ENCODE data around the gene MAT2A.

DNA sequence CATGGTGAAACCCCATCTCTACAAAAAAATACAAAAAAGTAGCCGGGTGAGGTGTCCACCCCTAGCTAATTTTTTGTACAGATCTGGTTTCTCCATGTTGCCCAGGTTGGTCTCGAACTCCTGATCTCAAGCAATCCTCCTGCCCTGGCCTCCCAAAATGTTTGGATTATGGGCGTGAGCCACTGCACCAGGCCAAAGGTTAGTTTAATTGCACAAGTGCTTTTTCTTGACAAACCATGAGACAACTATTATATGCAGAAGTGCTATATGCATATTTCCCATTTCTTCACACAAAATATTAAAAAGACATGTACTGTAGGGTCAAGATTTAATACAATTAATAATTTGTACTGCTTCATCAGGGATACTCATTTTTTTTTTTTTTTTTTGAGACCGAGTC, 27.3 kb downstream of the MAT2A start:
- TF ChIP-seq, protein P1, sequence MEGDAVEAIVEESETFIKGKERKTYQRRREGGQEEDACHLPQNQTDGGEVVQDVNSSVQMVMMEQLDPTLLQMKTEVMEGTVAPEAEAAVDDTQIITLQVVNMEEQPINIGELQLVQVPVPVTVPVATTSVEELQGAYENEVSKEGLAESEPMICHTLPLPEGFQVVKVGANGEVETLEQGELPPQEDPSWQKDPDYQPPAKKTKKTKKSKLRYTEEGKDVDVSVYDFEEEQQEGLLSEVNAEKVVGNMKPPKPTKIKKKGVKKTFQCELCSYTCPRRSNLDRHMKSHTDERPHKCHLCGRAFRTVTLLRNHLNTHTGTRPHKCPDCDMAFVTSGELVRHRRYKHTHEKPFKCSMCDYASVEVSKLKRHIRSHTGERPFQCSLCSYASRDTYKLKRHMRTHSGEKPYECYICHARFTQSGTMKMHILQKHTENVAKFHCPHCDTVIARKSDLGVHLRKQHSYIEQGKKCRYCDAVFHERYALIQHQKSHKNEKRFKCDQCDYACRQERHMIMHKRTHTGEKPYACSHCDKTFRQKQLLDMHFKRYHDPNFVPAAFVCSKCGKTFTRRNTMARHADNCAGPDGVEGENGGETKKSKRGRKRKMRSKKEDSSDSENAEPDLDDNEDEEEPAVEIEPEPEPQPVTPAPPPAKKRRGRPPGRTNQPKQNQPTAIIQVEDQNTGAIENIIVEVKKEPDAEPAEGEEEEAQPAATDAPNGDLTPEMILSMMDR (IDR thresholded peaks at IDR 0.05; ENCODE audit: poor library complexity), result no peak
- no peak for TF ChIP-seq EZH2phosphoT487 (IDR thresholded peaks at IDR 0.05; ENCODE audit: low read depth, severe bottlenecking, unreplicated experiment)
